NB4 (cell line): ENCODE results near the gene PNPLA7.
A peak's percentile ranks its signal among the peaks of the same experiment; 100 is the strongest.
"Not testable (repeated sequence)": the region's sequence is repeated elsewhere in the genome, so short reads cannot be mapped to it uniquely, and the experiment has no call there.

Experiments
- DNase-seq: peaks from one replicate; pipeline ENCODE4 v3.0.0; 2010; ENCODE audit warnings: low read depth
- H3K4me3 ChIP-seq: one replicate; pipeline ENCODE4 v1.5.1; 2011; ENCODE audit warnings: mild to moderate bottlenecking, low read depth, low read length, moderate library complexity
- CTCF ChIP-seq: IDR thresholded peaks from one replicate; pipeline ENCODE4 v1.5.1; 2012; ENCODE audit warnings: low read depth, low read length
- MAX ChIP-seq: IDR thresholded peaks from 2 replicates; pipeline ENCODE4 v1.6.1; 2011; ENCODE audit warnings: low read depth, low read length
- MYC ChIP-seq: IDR thresholded peaks from 2 replicates; pipeline ENCODE4 v1.6.1; 2011; ENCODE audit warnings: low read depth, low read length
- POLR2A ChIP-seq: IDR thresholded peaks from 2 replicates; pipeline ENCODE4 v1.6.1; 2011; ENCODE audit warnings: mild to moderate bottlenecking; ENCODE audit not compliant: insufficient read length; ENCODE audit errors: extremely low read depth

PNPLA7 gene

GRCh38 chr9:137521405-137521985 lies 28.7 kb downstream of the PNPLA7 start:
- TF ChIP-seq CTCF: no peak
- H3K4me3 ChIP-seq: no peak overlapping the region
- no peak for DNase-seq

- no peak for TF ChIP-seq POLR2A
- no peak for TF ChIP-seq MAX
- no peak for TF ChIP-seq CTCF
- TF ChIP-seq MYC: no peak
- DNase-seq: no peak
- no peak overlapping the region for H3K4me3 ChIP-seq
Measured at GRCh38 chr9:137520614-137521404, 29.4 kb downstream of the PNPLA7 start.

GRCh38 chr9:137519553-137519952 lies 30.6 kb downstream of the PNPLA7 start:
- TF ChIP-seq MYC (no peak), CTCF (no peak), MAX (no peak), POLR2A (no peak)
- H3K4me3 ChIP-seq: no peak overlapping the region
- DNase-seq: no peak

GRCh38 chr9:137518661-137519459 lies 31.3 kb downstream of the PNPLA7 start:
- H3K4me3 ChIP-seq: not testable (repeated sequence)
- DNase-seq: peak; percentile 83

GRCh38 chr9:137516144-137516917 lies 33.9 kb downstream of the PNPLA7 start:
- DNase-seq: no peak
- H3K4me3 ChIP-seq: no peak overlapping the region
- TF ChIP-seq POLR2A: no peak
- TF ChIP-seq MAX: no peak
- no peak for TF ChIP-seq CTCF
- no peak for TF ChIP-seq MYC

GRCh38 chr9:137515338-137515724 lies 34.9 kb downstream of the PNPLA7 start:
- H3K4me3 ChIP-seq: no peak overlapping the region
- DNase-seq: no peak
- TF ChIP-seq POLR2A (no peak), MYC (no peak), MAX (no peak), CTCF (no peak)
